ENCODE data around the gene PLAU.
"Not testable (repeated sequence)": the region's sequence is repeated elsewhere in the genome, so short reads cannot be mapped to it uniquely, and the experiment has no call there.

The PLAU gene

GRCh38 chr10:73910401-73910763 is 550 bp upstream of the PLAU start:
- DNase-seq = peak; percentile 52

DNA sequence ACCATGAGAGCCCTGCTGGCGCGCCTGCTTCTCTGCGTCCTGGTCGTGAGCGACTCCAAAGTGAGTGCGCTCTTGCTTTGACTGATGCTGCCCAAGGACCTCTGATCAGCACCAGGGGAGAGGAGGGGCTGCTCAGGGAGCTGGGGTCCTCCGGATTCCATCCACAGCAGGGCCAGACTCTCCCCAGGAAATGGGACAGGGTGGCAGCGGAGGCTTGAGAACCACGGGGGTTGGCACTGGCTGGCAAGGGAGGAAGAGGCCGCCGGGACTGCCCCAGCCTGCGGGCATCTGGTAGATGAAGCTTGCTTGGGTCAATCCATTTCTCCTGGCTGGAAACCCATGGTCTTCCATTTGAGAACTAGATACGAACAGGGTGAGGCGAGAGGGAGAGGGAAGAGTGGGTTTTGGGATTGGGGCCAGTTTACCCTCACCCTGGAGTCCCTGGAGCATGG is 647 bp downstream of the PLAU start:
- in situ Hi-C loops (cut with HindIII; ENCODE audit: low pct_ligation_motif_present, low pct_unique_long_range_greater_than_20kb, low sequenced_read_pairs) = no loop called here
- DNase-seq = peak; percentile 45

More at GRCh38 chr10:73910401-73910763, 550 bp upstream of the PLAU start:
- in situ Hi-C loops (cut with HindIII; ENCODE audit: low pct_ligation_motif_present, low pct_unique_long_range_greater_than_20kb, low sequenced_read_pairs) = no loop called here

DNA sequence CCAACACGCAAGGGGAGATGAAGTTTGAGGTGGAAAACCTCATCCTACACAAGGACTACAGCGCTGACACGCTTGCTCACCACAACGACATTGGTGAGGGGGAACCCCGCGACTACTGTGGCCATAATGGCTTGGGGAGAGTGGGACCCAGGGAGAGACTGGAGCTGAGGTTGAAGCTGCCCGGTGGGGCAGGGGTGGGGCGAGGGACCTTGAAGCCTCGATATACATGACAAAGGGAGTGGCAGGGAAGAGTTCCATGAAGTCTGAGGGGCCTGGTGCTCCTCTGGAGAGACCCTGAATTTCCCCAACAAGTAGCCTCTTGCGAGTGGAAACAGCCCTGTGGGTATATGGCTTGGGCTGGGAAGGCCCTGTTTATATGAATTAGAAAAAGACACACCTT is 3.1 kb downstream of the PLAU start:
- no peak for DNase-seq
- in situ Hi-C loops (cut with HindIII; ENCODE audit: low pct_ligation_motif_present, low pct_unique_long_range_greater_than_20kb, low sequenced_read_pairs) = no loop called here

DNA sequence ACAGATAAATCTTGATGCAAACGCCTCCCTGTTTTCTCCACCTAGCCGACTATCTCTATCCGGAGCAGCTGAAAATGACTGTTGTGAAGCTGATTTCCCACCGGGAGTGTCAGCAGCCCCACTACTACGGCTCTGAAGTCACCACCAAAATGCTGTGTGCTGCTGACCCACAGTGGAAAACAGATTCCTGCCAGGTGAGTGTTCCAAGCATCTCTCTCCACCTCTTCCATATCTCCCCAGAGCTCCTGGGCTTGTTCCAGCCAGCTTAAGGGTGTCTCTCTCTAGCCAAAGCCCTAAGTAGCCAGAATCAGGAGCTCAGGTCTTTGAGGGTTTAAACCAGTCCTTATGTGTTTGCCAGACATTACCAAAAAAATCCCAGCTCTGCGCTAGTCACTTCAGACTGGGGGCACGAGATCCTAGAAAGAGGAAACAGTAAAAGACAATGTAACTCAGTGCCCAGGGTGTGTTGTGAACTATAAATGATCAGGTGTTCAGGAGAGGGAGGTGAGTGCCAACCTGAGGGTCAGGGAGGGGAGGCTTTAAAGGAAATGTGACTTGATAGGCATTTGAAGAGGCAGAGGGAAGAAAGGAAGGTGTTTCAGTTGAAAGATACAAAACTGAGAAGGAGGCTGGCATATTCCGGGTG is 4.4 kb downstream of the PLAU start:
- no peak for DNase-seq
- in situ Hi-C loops (cut with HindIII; ENCODE audit: low pct_ligation_motif_present, low pct_unique_long_range_greater_than_20kb, low sequenced_read_pairs) = no loop called here

DNA sequence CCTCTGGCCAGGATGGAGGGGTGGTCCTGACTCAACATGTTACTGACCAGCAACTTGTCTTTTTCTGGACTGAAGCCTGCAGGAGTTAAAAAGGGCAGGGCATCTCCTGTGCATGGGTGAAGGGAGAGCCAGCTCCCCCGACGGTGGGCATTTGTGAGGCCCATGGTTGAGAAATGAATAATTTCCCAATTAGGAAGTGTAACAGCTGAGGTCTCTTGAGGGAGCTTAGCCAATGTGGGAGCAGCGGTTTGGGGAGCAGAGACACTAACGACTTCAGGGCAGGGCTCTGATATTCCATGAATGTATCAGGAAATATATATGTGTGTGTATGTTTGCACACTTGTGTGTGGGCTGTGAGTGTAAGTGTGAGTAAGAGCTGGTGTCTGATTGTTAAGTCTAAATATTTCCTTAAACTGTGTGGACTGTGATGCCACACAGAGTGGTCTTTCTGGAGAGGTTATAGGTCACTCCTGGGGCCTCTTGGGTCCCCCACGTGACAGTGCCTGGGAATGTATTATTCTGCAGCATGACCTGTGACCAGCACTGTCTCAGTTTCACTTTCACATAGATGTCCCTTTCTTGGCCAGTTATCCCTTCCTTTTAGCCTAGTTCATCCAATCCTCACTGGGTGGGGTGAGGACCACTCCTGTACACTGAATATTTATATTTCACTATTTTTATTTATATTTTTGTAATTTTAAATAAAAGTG is 6.0 kb downstream of the PLAU start:
- no peak for DNase-seq
- in situ Hi-C loops (cut with HindIII; ENCODE audit: low pct_ligation_motif_present, low pct_unique_long_range_greater_than_20kb, low sequenced_read_pairs) = no loop called here

- no peak for DNase-seq
- in situ Hi-C loops (cut with HindIII; ENCODE audit: low pct_ligation_motif_present, low pct_unique_long_range_greater_than_20kb, low sequenced_read_pairs) = no loop called here
These were observed 6.8 kb downstream of the PLAU start for GRCh38 chr10:73917566-73918305.

DNA sequence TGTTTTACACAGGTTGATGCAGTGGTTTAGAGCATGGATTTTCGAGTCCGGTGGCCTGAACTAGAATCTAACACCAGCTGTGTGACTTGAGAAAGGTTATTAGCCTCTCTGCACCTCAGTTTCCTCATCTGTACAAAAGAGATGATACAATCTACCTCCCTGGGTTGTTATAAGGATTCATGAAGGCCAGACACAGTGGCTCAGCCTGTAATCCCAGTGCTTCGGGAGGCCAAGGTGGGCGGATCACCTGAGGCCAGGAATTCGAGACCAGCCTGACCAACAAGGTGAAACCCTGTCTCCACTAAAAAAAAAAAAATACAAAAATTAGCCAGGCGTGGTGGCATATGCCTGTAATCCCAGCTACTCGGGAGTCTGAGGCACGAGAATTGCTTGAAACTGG is 8.5 kb downstream of the PLAU start:
- in situ Hi-C loops (cut with HindIII; ENCODE audit: low pct_ligation_motif_present, low pct_unique_long_range_greater_than_20kb, low sequenced_read_pairs); DNase-seq: not testable (repeated sequence)

DNA sequence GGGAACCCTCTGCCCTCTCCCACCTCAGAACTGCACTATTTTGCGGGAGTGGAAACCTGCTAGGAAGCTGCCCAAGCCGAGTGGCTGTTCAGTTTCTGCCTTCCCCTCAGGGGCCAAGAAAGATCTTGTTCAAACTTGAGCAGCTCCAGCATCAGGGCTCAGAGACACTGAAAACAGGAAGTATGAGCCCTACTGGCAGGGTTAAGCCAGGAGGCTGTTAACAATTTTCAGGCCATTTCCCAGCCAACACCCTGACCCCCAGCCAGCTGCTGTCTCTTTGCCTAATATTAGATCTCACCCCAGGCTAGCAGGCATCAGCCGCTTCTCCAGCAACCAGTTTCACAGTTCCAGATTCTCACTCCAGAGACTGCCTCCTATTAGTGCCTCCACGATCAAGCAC is 9.2 kb downstream of the PLAU start:
- in situ Hi-C loops (cut with HindIII; ENCODE audit: low pct_ligation_motif_present, low pct_unique_long_range_greater_than_20kb, low sequenced_read_pairs) = no loop called here
- DNase-seq = no peak

GRCh38 chr10:73922007-73922863 is 11.3 kb downstream of the PLAU start:
- DNase-seq = no peak
- in situ Hi-C loops (cut with HindIII; ENCODE audit: low pct_ligation_motif_present, low pct_unique_long_range_greater_than_20kb, low sequenced_read_pairs) = no loop called here

- in situ Hi-C loops (cut with HindIII; ENCODE audit: low pct_ligation_motif_present, low pct_unique_long_range_greater_than_20kb, low sequenced_read_pairs) = no loop called here
- DNase-seq = no peak
These were observed 11.9 kb downstream of the PLAU start for GRCh38 chr10:73922864-73923133.

GRCh38 chr10:73923935-73924598 is 13.1 kb downstream of the PLAU start:
- DNase-seq = no peak
- in situ Hi-C loops (cut with HindIII; ENCODE audit: low pct_ligation_motif_present, low pct_unique_long_range_greater_than_20kb, low sequenced_read_pairs) = no loop called here

GRCh38 chr10:73924935-73925334 is 14.0 kb downstream of the PLAU start:
- in situ Hi-C loops (cut with HindIII; ENCODE audit: low pct_ligation_motif_present, low pct_unique_long_range_greater_than_20kb, low sequenced_read_pairs) = no loop called here
- no peak for DNase-seq

DNA sequence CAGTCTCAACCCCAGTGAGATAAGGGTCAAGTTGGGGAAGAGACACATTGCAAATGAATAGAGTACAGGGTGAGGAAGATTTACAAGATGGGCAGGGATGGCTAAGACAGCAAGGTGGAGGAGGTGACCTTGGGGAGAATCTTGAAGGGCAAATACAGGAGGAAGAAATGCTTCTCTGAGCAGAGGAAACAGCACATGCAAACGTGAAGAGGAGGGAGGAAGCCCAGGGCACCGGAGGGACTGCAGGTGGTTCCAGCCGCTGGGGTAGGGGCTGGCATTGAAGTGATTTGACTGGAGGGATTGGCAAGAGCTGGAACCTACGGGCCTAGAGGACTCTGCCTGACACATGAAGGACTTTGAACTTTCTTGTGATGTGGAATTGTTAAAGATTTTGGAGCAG is 14.6 kb downstream of the PLAU start:
- no peak for DNase-seq
- in situ Hi-C loops (cut with HindIII; ENCODE audit: low pct_ligation_motif_present, low pct_unique_long_range_greater_than_20kb, low sequenced_read_pairs) = no loop called here

- in situ Hi-C loops (cut with HindIII; ENCODE audit: low pct_ligation_motif_present, low pct_unique_long_range_greater_than_20kb, low sequenced_read_pairs) = no loop called here
- DNase-seq = no peak
These were observed 15.3 kb downstream of the PLAU start for GRCh38 chr10:73926152-73926764.

DNA sequence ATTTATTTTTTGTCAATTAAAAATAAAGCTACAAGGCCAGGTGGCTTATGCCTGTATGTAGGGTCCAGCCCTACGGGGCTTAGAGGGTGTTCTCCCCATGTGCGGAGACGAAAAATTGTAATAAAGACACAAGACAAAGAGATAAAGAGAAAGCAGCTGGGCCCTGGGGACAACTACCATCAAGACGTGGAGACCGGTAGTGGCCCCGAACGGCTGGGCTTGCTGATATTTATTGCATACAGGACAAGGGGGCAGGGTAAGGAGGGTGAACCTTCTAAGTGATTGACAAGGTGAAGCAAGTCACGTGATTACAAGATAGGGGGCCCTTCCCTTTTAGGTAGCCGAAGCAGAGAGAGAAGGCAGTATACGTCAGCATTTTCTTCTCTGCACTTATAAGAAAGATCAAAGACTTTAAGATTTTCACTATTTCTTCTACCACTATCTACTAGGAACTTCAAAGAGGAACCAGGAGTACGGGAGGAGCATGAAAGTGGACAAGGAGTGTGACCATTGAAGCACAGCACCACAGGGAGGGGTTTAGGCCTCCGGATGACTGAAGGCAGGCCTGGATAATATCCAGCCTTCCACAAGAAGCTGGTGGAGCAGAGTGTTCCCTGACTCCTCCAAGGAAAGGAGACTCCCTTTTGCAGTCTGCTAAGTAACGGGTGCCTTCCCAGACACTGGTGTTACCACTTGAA is 19.8 kb downstream of the PLAU start:
- in situ Hi-C loops (cut with HindIII; ENCODE audit: low pct_ligation_motif_present, low pct_unique_long_range_greater_than_20kb, low sequenced_read_pairs); DNase-seq: not testable (repeated sequence)

DNA sequence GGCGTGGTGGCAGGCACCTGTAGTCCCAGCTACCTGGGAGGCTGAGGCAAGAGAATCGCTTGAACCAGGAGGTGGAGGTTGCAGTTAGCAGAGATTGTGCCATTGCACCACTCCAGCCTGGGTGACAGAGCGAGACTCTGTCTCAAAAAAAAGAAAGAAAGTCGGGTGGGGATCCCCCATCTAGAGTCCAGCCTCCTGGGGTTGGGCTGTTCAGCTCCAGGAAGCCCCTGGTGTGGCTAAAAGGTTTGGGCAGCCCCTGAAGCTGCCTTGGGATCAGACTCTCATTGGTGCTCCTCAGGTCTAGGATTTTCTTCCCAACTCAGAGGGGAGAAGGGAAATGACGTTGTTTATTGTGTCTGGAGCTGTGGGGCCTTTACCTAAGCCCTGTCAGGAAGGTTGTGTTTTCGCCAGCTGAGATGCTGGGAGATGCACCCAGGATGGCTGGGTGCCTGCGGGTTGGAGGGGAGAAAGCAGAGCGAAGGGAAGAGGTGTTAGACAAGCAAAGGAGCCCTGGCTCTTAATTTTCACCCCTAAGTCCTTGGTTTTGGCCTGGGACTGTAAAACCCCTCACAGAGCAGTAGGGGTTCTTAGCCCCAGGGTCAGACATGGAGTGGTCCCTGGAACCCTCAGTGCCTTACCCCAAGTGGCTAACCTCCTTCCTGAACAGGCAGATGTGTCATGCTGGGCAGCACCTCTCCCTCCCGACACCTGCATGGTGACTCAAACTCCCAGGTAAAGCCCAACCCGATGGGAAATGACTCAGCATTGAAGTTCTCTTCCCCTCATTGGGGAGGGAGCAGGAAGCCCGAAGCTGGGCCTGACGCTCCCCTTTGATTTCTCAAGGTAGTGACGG is 21.1 kb downstream of the PLAU start:
- in situ Hi-C loops (cut with HindIII; ENCODE audit: low pct_ligation_motif_present, low pct_unique_long_range_greater_than_20kb, low sequenced_read_pairs) = no loop called here
- no peak for DNase-seq

DNA sequence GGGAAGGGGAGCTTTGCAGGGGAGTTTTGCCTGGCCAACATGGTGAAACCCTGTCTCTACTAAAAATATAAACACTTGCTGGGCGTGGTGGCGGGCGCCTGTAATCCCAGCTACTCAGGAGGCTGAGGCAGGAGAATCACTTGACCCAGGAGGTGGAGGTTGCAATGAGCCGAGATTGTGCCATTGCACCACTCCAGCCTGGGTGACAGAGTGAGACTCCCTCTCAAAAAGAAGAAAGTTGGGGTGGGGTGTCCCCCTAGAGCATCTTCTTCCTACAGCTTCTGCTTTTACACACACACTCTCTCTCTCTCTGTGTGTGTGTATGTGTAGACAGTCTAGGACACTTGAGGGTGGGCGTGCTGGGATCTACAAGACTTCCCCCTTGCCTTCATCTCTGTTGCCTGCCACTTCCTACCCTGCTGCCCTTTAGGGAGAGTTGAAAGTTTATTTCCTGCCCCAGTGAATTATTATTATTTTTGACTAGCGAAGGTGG is 21.7 kb downstream of the PLAU start:
- in situ Hi-C loops (cut with HindIII; ENCODE audit: low pct_ligation_motif_present, low pct_unique_long_range_greater_than_20kb, low sequenced_read_pairs) = no loop called here
- DNase-seq = no peak

Measured in ACHN (cell line).